ENCODE measurements around the gene APMAP. TPM values are rescaled to one million over a fixed set of nuclear protein-coding genes. Genes with fewer than 3 reads are reported as not detected.

Gene APMAP
- total and polyA plus RNA-seq, 9 of the 15 experiments (the other 6 are each of a cell fraction or from before 2014, with no cell fraction given): 6.7 to 18.2 (median 14.4) TPM

- no peak for TF ChIP-seq RBM15 (IDR thresholded peaks at IDR 0.05; ENCODE audit: insufficient read depth, low read length)
- TF ChIP-seq ZNF23 (CRISPR knock-in tag; IDR thresholded peaks at IDR 0.05): no peak
- TF ChIP-seq SREBF1 (IDR thresholded peaks at IDR 0.05; ENCODE audit: borderline replicate concordance, low read depth, low read length): no peak
- no peak for TF ChIP-seq KDM1A (IDR thresholded peaks at IDR 0.05)
- TF ChIP-seq BCOR (IDR thresholded peaks at IDR 0.05): no peak
- TF ChIP-seq, protein P1, sequence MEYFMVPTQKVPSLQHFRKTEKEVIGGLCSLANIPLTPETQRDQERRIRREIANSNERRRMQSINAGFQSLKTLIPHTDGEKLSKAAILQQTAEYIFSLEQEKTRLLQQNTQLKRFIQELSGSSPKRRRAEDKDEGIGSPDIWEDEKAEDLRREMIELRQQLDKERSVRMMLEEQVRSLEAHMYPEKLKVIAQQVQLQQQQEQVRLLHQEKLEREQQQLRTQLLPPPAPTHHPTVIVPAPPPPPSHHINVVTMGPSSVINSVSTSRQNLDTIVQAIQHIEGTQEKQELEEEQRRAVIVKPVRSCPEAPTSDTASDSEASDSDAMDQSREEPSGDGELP (CRISPR knock-in tag; IDR thresholded peaks at IDR 0.05; ENCODE audit: borderline replicate concordance): no peak
- TF ChIP-seq, protein P2, sequence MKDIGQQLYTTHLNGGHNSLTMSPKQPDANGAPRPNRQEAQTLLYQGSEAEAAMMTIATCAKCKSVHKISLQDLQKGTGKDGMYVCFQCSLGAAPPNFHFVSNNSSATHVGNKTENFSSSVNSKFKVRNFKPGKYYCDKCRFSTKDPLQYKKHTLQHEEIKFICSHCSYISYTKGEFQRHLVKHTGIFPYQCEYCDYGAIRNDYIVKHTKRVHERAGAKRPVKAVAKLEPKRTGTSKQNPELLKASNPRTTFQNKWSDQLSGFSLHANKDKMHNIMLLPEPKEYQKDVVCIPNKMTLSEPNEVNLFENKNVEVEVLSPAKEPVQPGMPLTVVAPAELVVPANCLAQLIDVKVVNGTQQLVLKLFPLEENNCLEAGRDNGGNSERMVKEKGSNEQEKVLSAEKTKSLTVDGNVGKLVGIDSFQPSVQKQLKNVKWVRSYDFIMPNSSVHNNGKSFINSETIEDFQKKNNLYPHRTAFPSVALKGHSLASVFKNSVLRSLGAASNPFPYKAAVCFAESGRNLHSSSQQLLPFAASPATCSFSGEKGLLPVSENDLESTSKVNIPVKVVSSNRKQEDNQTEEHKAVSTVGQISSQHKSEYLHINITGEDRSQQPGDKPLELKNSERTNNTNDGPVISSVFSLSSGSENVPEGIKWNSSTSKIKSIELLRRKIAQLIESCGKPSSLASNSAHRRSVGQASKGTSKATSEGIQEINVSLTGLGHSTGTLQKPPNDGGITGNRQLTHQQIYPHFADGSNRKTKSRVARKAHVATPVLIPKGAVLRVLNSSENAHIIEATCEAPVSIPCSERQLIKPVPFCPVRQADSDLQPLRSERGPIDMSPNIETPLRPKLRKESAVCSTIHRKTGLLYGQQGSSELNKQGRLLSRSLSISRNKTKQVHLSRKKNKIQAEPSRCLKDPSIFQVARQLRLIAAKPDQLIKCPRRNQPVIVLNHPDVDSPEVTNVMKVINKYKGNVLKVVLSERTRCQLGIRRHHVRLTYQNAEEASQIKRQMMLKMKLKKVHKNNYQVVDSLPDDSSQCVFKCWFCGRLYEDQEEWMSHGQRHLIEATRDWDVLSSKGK (CRISPR knock-in tag; IDR thresholded peaks at IDR 0.05): no peak
- TF ChIP-seq, protein P3, sequence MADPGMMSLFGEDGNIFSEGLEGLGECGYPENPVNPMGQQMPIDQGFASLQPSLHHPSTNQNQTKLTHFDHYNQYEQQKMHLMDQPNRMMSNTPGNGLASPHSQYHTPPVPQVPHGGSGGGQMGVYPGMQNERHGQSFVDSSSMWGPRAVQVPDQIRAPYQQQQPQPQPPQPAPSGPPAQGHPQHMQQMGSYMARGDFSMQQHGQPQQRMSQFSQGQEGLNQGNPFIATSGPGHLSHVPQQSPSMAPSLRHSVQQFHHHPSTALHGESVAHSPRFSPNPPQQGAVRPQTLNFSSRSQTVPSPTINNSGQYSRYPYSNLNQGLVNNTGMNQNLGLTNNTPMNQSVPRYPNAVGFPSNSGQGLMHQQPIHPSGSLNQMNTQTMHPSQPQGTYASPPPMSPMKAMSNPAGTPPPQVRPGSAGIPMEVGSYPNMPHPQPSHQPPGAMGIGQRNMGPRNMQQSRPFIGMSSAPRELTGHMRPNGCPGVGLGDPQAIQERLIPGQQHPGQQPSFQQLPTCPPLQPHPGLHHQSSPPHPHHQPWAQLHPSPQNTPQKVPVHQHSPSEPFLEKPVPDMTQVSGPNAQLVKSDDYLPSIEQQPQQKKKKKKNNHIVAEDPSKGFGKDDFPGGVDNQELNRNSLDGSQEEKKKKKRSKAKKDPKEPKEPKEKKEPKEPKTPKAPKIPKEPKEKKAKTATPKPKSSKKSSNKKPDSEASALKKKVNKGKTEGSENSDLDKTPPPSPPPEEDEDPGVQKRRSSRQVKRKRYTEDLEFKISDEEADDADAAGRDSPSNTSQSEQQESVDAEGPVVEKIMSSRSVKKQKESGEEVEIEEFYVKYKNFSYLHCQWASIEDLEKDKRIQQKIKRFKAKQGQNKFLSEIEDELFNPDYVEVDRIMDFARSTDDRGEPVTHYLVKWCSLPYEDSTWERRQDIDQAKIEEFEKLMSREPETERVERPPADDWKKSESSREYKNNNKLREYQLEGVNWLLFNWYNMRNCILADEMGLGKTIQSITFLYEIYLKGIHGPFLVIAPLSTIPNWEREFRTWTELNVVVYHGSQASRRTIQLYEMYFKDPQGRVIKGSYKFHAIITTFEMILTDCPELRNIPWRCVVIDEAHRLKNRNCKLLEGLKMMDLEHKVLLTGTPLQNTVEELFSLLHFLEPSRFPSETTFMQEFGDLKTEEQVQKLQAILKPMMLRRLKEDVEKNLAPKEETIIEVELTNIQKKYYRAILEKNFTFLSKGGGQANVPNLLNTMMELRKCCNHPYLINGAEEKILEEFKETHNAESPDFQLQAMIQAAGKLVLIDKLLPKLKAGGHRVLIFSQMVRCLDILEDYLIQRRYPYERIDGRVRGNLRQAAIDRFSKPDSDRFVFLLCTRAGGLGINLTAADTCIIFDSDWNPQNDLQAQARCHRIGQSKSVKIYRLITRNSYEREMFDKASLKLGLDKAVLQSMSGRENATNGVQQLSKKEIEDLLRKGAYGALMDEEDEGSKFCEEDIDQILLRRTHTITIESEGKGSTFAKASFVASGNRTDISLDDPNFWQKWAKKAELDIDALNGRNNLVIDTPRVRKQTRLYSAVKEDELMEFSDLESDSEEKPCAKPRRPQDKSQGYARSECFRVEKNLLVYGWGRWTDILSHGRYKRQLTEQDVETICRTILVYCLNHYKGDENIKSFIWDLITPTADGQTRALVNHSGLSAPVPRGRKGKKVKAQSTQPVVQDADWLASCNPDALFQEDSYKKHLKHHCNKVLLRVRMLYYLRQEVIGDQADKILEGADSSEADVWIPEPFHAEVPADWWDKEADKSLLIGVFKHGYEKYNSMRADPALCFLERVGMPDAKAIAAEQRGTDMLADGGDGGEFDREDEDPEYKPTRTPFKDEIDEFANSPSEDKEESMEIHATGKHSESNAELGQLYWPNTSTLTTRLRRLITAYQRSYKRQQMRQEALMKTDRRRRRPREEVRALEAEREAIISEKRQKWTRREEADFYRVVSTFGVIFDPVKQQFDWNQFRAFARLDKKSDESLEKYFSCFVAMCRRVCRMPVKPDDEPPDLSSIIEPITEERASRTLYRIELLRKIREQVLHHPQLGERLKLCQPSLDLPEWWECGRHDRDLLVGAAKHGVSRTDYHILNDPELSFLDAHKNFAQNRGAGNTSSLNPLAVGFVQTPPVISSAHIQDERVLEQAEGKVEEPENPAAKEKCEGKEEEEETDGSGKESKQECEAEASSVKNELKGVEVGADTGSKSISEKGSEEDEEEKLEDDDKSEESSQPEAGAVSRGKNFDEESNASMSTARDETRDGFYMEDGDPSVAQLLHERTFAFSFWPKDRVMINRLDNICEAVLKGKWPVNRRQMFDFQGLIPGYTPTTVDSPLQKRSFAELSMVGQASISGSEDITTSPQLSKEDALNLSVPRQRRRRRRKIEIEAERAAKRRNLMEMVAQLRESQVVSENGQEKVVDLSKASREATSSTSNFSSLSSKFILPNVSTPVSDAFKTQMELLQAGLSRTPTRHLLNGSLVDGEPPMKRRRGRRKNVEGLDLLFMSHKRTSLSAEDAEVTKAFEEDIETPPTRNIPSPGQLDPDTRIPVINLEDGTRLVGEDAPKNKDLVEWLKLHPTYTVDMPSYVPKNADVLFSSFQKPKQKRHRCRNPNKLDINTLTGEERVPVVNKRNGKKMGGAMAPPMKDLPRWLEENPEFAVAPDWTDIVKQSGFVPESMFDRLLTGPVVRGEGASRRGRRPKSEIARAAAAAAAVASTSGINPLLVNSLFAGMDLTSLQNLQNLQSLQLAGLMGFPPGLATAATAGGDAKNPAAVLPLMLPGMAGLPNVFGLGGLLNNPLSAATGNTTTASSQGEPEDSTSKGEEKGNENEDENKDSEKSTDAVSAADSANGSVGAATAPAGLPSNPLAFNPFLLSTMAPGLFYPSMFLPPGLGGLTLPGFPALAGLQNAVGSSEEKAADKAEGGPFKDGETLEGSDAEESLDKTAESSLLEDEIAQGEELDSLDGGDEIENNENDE (IDR thresholded peaks at IDR 0.05; ENCODE audit: low read depth, low read length): no peak
- no peak for TF ChIP-seq NEUROD1 (IDR thresholded peaks at IDR 0.05; ENCODE audit: borderline replicate concordance, low read depth, low read length, partially characterized antibody)
These were observed 8.7 kb downstream of the APMAP start (continued) for GRCh38 chr20:24983896-24984295.

All from K562 (cell line).